WTC11 (cell line): ENCODE results near the gene UCN. TPM values are rescaled to one million over a fixed set of nuclear protein-coding genes. Genes with fewer than 3 reads are reported as not detected.

Source experiments
- ATAC-seq: fragments of 200-7000 bp; cut with Tn5 transposase; 2 replicates; pipeline ENCODE4 v1.10.0; 2021; ENCODE audit warnings: mild to moderate bottlenecking, moderate library complexity
- Bru-seq: library from RNA; stranded (reverse); fragments of 400-500 nt; gene quantifications from one replicate; lab custom pipeline; 2021; lab: Mats Ljungman, UMichigan
- CTCF ChIA-PET: fragments of 300-600 bp; sonication (Branson Sonifier 250); formaldehyde crosslinking; loops from one replicate; lab custom pipeline; 2021; ENCODE audit warnings: antibody characterized with exemption; lab: Charles Lee
- POLR2A ChIA-PET: fragments of 350-600 bp; sonication (Branson Sonifier 250); formaldehyde crosslinking; loops from one replicate; lab custom pipeline; 2021; ENCODE audit warnings: antibody characterized with exemption; lab: Charles Lee
- DNase-seq: peaks from one replicate; pipeline ENCODE4 v3.0.0; 2021; ENCODE audit warnings: low spot score
- H3K27ac Mint-ChIP-seq: 2 replicates; pipeline ENCODE4 v1.8.0; 2021; ENCODE audit warnings: mixed read lengths
- H3K27me3 Mint-ChIP-seq: 2 replicates; pipeline ENCODE4 v1.8.0; 2021; ENCODE audit warnings: low read depth, mild to moderate bottlenecking, moderate library complexity, mixed read lengths
- H3K36me3 Mint-ChIP-seq: 2 replicates; pipeline ENCODE4 v1.8.0; 2021; ENCODE audit warnings: mixed read lengths
- H3K4me1 Mint-ChIP-seq: 2 replicates; pipeline ENCODE4 v1.8.0; 2022; ENCODE audit warnings: mixed read lengths
- H3K4me3 Mint-ChIP-seq: 2 replicates; pipeline ENCODE4 v1.8.0; 2021; ENCODE audit warnings: mild to moderate bottlenecking, moderate library complexity, mixed read lengths
- H3K9me3 Mint-ChIP-seq: 2 replicates; pipeline ENCODE4 v1.8.0; 2021; ENCODE audit warnings: mixed read lengths
- CREB1 ChIP-seq: sonication (generic); formaldehyde crosslinking; IDR thresholded peaks from 2 replicates; pipeline ENCODE4 v1.8.0; 2023; ENCODE audit warnings: mild to moderate bottlenecking, missing genetic modification reagents
- ELF4 ChIP-seq: sonication (generic); formaldehyde crosslinking; IDR thresholded peaks from 2 replicates; pipeline ENCODE4 v1.8.1; 2022; ENCODE audit warnings: low read depth, mild to moderate bottlenecking, moderate library complexity, missing genetic modification reagents
- GRHL2 ChIP-seq: fragments of 250-450 bp; sonication (Bioruptor Pico); IDR thresholded peaks from 2 replicates; pipeline ENCODE4 v1.8.0; 2022; ENCODE audit warnings: mild to moderate bottlenecking, moderate library complexity; ENCODE audit not compliant: insufficient replicate concordance, severe bottlenecking
- GTF2I ChIP-seq: fragments of 250-450 bp; sonication (Bioruptor Pico); conservative IDR thresholded peaks from 2 replicates; pipeline ENCODE4 v1.4.0; 2021; ENCODE audit warnings: mild to moderate bottlenecking
- HMGA2 ChIP-seq: fragments of 250-450 bp; sonication (Bioruptor Pico); IDR thresholded peaks from 2 replicates; pipeline ENCODE4 v1.4.0; 2021; ENCODE audit warnings: mild to moderate bottlenecking, moderate library complexity
- JUN ChIP-seq: sonication (generic); formaldehyde crosslinking; IDR thresholded peaks from 2 replicates; pipeline ENCODE4 v1.8.0; 2023; ENCODE audit warnings: mild to moderate bottlenecking, missing genetic modification reagents
- MXD4 ChIP-seq: fragments of 250-450 bp; sonication (Bioruptor Pico); IDR thresholded peaks from 2 replicates; pipeline ENCODE4 v1.8.0; 2021; ENCODE audit warnings: mild to moderate bottlenecking, moderate library complexity, borderline replicate concordance
- MYBL2 ChIP-seq: sonication (generic); formaldehyde crosslinking; IDR thresholded peaks from 2 replicates; pipeline ENCODE4 v1.8.1; 2023; ENCODE audit warnings: mild to moderate bottlenecking, moderate library complexity, missing genetic modification reagents
- NFATC4 ChIP-seq: fragments of 250-450 bp; sonication (Bioruptor Pico); IDR thresholded peaks from 2 replicates; pipeline ENCODE4 v1.9.0; 2021; ENCODE audit warnings: mild to moderate bottlenecking
- OVOL2 ChIP-seq: fragments of 250-450 bp; sonication (Bioruptor Pico); IDR thresholded peaks from 2 replicates; pipeline ENCODE4 v1.9.0; 2021; ENCODE audit warnings: mild to moderate bottlenecking, borderline replicate concordance
- ZBTB21 ChIP-seq: sonication (generic); formaldehyde crosslinking; IDR thresholded peaks from 2 replicates; pipeline ENCODE4 v1.8.1; 2023; ENCODE audit warnings: mild to moderate bottlenecking, missing genetic modification reagents, borderline replicate concordance
- ZNF219 ChIP-seq: sonication (generic); formaldehyde crosslinking; IDR thresholded peaks from 2 replicates; pipeline ENCODE4 v1.8.0; 2023; ENCODE audit warnings: missing genetic modification reagents, mild to moderate bottlenecking, borderline replicate concordance
- ZNF396 ChIP-seq: fragments of 250-450 bp; sonication (Bioruptor Pico); IDR thresholded peaks from 2 replicates; pipeline ENCODE4 v1.8.0; 2021; ENCODE audit warnings: mild to moderate bottlenecking, moderate library complexity, borderline replicate concordance
- ZNF416 ChIP-seq: fragments of 250-450 bp; sonication (Bioruptor Pico); IDR thresholded peaks from 2 replicates; pipeline ENCODE4 v1.9.0; 2021; ENCODE audit warnings: mild to moderate bottlenecking, inconsistent platforms
- long read RNA-seq, 3 experiments: library from RNA in 1 of 3; library from capped mRNA in 1 of 3; library from polyadenylated mRNA in 1 of 3; unstranded in 2 of 3; stranded (forward) in 1 of 3; transcript quantifications; one replicate each; pipeline ENCODE4 v2.0.0, GENCODE V29; 2021
- total RNA-seq: library from RNA; stranded (reverse); gene quantifications from 3 replicates; pipeline ENCODE4 v1.2.3, GENCODE V29; 2021
- TF ChIP-seq, protein P1 (sequence below): sonication (generic); formaldehyde crosslinking; IDR thresholded peaks from 2 replicates; pipeline ENCODE4 v1.8.1; 2022; ENCODE audit warnings: missing genetic modification reagents, borderline replicate concordance
- TF ChIP-seq, protein P2 (sequence below): sonication (generic); formaldehyde crosslinking; IDR thresholded peaks from 2 replicates; pipeline ENCODE4 v1.8.0; 2023; ENCODE audit warnings: missing genetic modification reagents
- TF ChIP-seq, protein P3 (sequence below): sonication (generic); formaldehyde crosslinking; IDR thresholded peaks from 2 replicates; pipeline ENCODE4 v1.8.1; 2023; ENCODE audit warnings: mild to moderate bottlenecking, missing genetic modification reagents, moderate library complexity
- TF ChIP-seq, protein P4 (sequence below): fragments of 250-450 bp; sonication (Bioruptor Pico); IDR thresholded peaks from 2 replicates; pipeline ENCODE4 v1.9.0; 2021; ENCODE audit warnings: moderate library complexity, mild to moderate bottlenecking, inconsistent platforms, borderline replicate concordance
- TF ChIP-seq, protein P5 (sequence below): sonication (generic); formaldehyde crosslinking; IDR thresholded peaks from 2 replicates; pipeline ENCODE4 v1.8.0; 2022; ENCODE audit warnings: mild to moderate bottlenecking, missing genetic modification reagents
- TF ChIP-seq, protein P6 (sequence below): sonication (generic); formaldehyde crosslinking; IDR thresholded peaks from 2 replicates; pipeline ENCODE4 v1.8.1; 2023; ENCODE audit warnings: mild to moderate bottlenecking, missing genetic modification reagents
- TF ChIP-seq, protein P7 (sequence below): fragments of 250-450 bp; sonication (Bioruptor Pico); conservative IDR thresholded peaks from 2 replicates; pipeline ENCODE4 v1.9.0; 2021; ENCODE audit warnings: mild to moderate bottlenecking
- TF ChIP-seq, protein P8 (sequence below): sonication (generic); formaldehyde crosslinking; IDR thresholded peaks from 2 replicates; pipeline ENCODE4 v1.8.1; 2022; ENCODE audit warnings: mild to moderate bottlenecking, missing genetic modification reagents, moderate library complexity, borderline replicate concordance
- TF ChIP-seq, protein P9 (sequence below): sonication (generic); formaldehyde crosslinking; conservative IDR thresholded peaks from 2 replicates; pipeline ENCODE4 v1.8.1; 2023; ENCODE audit warnings: mild to moderate bottlenecking, low read depth, missing genetic modification reagents, moderate library complexity

The UCN gene, protein sequence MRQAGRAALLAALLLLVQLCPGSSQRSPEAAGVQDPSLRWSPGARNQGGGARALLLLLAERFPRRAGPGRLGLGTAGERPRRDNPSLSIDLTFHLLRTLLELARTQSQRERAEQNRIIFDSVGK
- total RNA-seq = 0.68 to 1.2 TPM (median 0.71 TPM) in 3 replicates
- Bru-seq, nascent RNA = percentile 26 among the genes with signal in this experiment
- long read RNA-seq, experiment 1, partial matches to known transcripts = 0 of 2 reads
- long read RNA-seq, experiment 1, other reads (novel, unspliced or antisense) = 1 of 2 reads
- long read RNA-seq, experiment 2 = 0 reads
- long read RNA-seq, experiment 3 = 0 reads

DNA sequence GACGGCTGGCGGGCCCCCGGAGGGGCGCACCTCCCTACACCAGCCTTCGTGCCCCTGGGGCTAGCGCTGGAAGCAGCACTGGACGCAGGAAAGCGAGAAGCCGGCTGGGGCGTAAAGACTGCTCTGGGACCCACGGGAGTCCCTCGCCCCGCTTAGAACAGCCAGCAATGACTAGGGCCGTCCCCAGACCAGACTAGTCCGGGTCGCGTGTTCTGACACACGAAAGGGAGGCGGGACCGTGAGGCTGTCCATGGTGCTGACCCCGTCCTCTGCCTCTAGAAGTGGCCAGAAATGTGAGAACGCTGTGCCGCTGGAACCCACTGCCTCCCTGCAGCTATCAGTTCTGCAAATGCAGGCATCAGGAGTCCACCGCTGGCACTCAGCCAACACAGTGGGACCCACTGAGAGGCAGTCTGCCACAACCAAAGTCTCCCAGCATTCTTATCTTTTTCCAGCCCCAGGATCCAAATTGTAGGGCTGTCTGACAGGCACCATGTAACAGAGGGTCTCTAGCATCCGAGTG, at the start of gene UCN:
UCN (minus strand) TSS at position 87 of the 523 bp plus-strand sequence. CDS start 550 bp downstream, outside the sequence.
- peaks cover 6% of the 10 kb centered on the region for H3K36me3 Mint-ChIP-seq
- peak within 1 kb of the TSS; percentile 62 for H3K4me3 Mint-ChIP-seq
- H3K9me3 Mint-ChIP-seq = no peaks in the 10 kb centered on the region
- ChIA-PET CTCF (interaction anchor here (0.7 to 1.8 kb wide), 9 partner anchors 12 to 139 kb away, joined by 3 to 13 read pairs (median 6); partner anchors contain the start of genes MPV17, SLC30A3 and TRIM54), POLR2A (interaction anchor here (0.8 to 1.2 kb wide), 3 partner anchors 14 to 185 kb away, joined by 3 to 4 read pairs (median 4); partner anchors contain the start of genes GTF3C2 and MPV17)
- no peak within 1 kb of the TSS for H3K27ac Mint-ChIP-seq
- ATAC-seq = peak; percentile 67
- DNase-seq = peak; percentile 79
- H3K27me3 Mint-ChIP-seq = peaks cover 53% of the 10 kb centered on the region
- peaks cover 3% of the 10 kb centered on the region; the same call in 1 of the 2 replicates for H3K4me1 Mint-ChIP-seq
- TF ChIP-seq, protein P1, sequence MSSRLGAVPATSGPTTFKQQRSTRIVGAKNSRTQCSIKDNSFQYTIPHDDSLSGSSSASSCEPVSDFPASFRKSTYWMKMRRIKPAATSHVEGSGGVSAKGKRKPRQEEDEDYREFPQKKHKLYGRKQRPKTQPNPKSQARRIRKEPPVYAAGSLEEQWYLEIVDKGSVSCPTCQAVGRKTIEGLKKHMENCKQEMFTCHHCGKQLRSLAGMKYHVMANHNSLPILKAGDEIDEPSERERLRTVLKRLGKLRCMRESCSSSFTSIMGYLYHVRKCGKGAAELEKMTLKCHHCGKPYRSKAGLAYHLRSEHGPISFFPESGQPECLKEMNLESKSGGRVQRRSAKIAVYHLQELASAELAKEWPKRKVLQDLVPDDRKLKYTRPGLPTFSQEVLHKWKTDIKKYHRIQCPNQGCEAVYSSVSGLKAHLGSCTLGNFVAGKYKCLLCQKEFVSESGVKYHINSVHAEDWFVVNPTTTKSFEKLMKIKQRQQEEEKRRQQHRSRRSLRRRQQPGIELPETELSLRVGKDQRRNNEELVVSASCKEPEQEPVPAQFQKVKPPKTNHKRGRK (CRISPR knock-in tag) = no peak
- no peak for TF ChIP-seq ELF4 (CRISPR knock-in tag)
- peak; percentile 79; the same call in 1 of the 2 replicates for TF ChIP-seq CREB1 (CRISPR knock-in tag)
- TF ChIP-seq MYBL2 = peak; percentile 78; the same call in 1 of the 2 replicates
- TF ChIP-seq ZBTB21 (CRISPR knock-in tag) = no peak; the same call in 1 of the 2 replicates
- TF ChIP-seq, protein P2, sequence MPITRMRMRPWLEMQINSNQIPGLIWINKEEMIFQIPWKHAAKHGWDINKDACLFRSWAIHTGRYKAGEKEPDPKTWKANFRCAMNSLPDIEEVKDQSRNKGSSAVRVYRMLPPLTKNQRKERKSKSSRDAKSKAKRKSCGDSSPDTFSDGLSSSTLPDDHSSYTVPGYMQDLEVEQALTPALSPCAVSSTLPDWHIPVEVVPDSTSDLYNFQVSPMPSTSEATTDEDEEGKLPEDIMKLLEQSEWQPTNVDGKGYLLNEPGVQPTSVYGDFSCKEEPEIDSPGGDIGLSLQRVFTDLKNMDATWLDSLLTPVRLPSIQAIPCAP (CRISPR knock-in tag) = no peak; the same call in 1 of the 2 replicates
- TF ChIP-seq, protein P3, sequence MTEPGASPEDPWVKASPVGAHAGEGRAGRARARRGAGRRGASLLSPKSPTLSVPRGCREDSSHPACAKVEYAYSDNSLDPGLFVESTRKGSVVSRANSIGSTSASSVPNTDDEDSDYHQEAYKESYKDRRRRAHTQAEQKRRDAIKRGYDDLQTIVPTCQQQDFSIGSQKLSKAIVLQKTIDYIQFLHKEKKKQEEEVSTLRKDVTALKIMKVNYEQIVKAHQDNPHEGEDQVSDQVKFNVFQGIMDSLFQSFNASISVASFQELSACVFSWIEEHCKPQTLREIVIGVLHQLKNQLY = 0 out of 2 replicates have a peak, but pooled peaks have one; percentile 52
- TF ChIP-seq, protein P4, sequence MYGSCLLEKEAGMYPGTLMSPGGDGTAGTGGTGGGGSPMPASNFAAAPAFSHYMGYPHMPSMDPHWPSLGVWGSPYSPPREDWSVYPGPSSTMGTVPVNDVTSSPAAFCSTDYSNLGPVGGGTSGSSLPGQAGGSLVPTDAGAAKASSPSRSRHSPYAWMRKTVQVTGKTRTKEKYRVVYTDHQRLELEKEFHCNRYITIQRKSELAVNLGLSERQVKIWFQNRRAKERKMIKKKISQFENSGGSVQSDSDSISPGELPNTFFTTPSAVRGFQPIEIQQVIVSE (CRISPR knock-in tag) = no peak
- TF ChIP-seq GTF2I (CRISPR knock-in tag) = no peak
- TF ChIP-seq, protein P5, sequence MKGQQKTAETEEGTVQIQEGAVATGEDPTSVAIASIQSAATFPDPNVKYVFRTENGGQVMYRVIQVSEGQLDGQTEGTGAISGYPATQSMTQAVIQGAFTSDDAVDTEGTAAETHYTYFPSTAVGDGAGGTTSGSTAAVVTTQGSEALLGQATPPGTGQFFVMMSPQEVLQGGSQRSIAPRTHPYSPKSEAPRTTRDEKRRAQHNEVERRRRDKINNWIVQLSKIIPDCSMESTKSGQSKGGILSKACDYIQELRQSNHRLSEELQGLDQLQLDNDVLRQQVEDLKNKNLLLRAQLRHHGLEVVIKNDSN = peak; percentile 71; the same call in 1 of the 2 replicates
- TF ChIP-seq, protein P6, sequence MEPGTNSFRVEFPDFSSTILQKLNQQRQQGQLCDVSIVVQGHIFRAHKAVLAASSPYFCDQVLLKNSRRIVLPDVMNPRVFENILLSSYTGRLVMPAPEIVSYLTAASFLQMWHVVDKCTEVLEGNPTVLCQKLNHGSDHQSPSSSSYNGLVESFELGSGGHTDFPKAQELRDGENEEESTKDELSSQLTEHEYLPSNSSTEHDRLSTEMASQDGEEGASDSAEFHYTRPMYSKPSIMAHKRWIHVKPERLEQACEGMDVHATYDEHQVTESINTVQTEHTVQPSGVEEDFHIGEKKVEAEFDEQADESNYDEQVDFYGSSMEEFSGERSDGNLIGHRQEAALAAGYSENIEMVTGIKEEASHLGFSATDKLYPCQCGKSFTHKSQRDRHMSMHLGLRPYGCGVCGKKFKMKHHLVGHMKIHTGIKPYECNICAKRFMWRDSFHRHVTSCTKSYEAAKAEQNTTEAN (CRISPR knock-in tag) = 0 out of 2 replicates have a peak, but pooled peaks have one; percentile 55
- peak; percentile 54; the same call in 1 of the 2 replicates for TF ChIP-seq ZNF219 (CRISPR knock-in tag)
- TF ChIP-seq, protein P7, sequence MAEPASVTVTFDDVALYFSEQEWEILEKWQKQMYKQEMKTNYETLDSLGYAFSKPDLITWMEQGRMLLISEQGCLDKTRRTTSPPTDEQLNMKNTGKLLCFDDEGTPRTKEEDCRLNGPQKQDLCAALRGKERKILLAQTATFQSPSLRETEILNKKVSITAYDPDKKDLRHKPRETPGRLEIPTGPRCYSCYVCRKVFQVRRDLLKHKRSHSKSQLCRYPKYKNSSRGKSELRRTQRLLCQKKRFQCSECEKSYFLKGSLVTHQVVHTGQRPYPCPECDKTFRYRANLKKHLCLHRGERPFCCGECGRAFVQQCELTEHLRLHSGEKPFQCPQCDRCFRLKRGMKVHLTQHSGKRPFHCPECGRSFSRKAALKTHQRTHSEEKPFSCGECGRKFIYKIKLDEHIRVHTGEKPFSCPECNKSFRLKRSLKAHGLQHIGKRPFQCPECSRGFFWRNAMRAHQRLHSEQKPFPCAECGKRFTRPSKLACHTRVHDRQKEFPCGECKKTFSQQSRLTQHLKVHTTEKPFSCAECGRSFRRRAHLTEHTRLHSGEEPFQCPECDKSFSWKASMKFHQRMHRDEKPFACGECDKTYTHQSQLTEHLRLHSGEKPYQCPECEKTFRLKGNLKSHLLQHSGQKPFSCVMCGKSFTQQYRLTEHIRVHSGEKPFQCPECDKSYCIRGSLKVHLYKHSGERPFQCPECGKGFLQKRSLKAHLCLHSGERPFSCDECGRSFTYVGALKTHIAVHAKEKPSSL = no peak
- no peak for TF ChIP-seq ZNF396 (CRISPR knock-in tag)
- TF ChIP-seq GRHL2 (CRISPR knock-in tag) = no peak
- no peak for TF ChIP-seq OVOL2 (CRISPR knock-in tag)
- TF ChIP-seq, protein P8, sequence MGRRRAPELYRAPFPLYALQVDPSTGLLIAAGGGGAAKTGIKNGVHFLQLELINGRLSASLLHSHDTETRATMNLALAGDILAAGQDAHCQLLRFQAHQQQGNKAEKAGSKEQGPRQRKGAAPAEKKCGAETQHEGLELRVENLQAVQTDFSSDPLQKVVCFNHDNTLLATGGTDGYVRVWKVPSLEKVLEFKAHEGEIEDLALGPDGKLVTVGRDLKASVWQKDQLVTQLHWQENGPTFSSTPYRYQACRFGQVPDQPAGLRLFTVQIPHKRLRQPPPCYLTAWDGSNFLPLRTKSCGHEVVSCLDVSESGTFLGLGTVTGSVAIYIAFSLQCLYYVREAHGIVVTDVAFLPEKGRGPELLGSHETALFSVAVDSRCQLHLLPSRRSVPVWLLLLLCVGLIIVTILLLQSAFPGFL = peak; percentile 65; the same call in 1 of the 2 replicates
- TF ChIP-seq, protein P9, sequence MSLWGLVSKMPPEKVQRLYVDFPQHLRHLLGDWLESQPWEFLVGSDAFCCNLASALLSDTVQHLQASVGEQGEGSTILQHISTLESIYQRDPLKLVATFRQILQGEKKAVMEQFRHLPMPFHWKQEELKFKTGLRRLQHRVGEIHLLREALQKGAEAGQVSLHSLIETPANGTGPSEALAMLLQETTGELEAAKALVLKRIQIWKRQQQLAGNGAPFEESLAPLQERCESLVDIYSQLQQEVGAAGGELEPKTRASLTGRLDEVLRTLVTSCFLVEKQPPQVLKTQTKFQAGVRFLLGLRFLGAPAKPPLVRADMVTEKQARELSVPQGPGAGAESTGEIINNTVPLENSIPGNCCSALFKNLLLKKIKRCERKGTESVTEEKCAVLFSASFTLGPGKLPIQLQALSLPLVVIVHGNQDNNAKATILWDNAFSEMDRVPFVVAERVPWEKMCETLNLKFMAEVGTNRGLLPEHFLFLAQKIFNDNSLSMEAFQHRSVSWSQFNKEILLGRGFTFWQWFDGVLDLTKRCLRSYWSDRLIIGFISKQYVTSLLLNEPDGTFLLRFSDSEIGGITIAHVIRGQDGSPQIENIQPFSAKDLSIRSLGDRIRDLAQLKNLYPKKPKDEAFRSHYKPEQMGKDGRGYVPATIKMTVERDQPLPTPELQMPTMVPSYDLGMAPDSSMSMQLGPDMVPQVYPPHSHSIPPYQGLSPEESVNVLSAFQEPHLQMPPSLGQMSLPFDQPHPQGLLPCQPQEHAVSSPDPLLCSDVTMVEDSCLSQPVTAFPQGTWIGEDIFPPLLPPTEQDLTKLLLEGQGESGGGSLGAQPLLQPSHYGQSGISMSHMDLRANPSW (CRISPR knock-in tag) = no peak
- peak; percentile 91 for TF ChIP-seq JUN (CRISPR knock-in tag)
- no peak for TF ChIP-seq ZNF416 (CRISPR knock-in tag)
- TF ChIP-seq HMGA2 (CRISPR knock-in tag) = no peak
- TF ChIP-seq NFATC4 (CRISPR knock-in tag) = no peak
- no peak for TF ChIP-seq MXD4 (CRISPR knock-in tag)
